RWPE1 (cell line): ENCODE results near the gene PLA2G4D.

Experiments used
- CTCF ChIA-PET: fragments of 350-600 bp; sonication (Branson Sonifier 250); formaldehyde crosslinking; extraction: SDS; loops from one replicate; lab custom pipeline; 2021; lab: Yijun Ruan, JAX
- POLR2A ChIA-PET: fragments of 400-600 bp; formaldehyde crosslinking; extraction: SDS; loops from one replicate; lab custom pipeline; 2020; ENCODE audit warnings: antibody characterized with exemption; ENCODE audit not compliant: low non-redundant PET; lab: Yijun Ruan, JAX
- DNase-seq: peaks from one replicate; pipeline ENCODE4 v3.0.0; 2012; ENCODE audit warnings: low spot score
- H3K27ac ChIP-seq: fragments of 450-650 bp; 2 replicates; pipeline ENCODE4 v1.5.1; 2017
- CTCF ChIP-seq: fragments of 450-650 bp; conservative IDR thresholded peaks from 2 replicates; pipeline ENCODE4 v1.5.1; 2017; ENCODE audit warnings: low read depth, mild to moderate bottlenecking

The PLA2G4D gene

GRCh38 chr15:42063122-42063848, 31.1 kb downstream of the PLA2G4D start:
- H3K27ac ChIP-seq = 0 out of 2 replicates have a peak overlapping the region, but pooled peaks have one; percentile 4
- TF ChIP-seq CTCF = no peak
- POLR2A ChIA-PET = no interaction called here
- no peak for DNase-seq
- CTCF ChIA-PET = interaction anchor here (0.6 to 3.2 kb wide), 4 partner anchors 21 to 324 kb away, joined by 3 to 13 read pairs (median 5); no protein-coding TSS in a partner anchor

- ChIA-PET POLR2A (interaction anchor here (0.6 kb wide), 1 partner anchor 70 kb away, joined by 5 read pairs; no protein-coding TSS in a partner anchor), CTCF (interaction anchor here (0.6 to 3.2 kb wide), 4 partner anchors 65 to 325 kb away, joined by 3 to 13 read pairs (median 4); no protein-coding TSS in a partner anchor)
- TF ChIP-seq CTCF = no peak
- DNase-seq = no peak
- H3K27ac ChIP-seq = no peak overlapping the region
Measured at GRCh38 chr15:42062284-42062806, 32.0 kb downstream of the PLA2G4D start.

GRCh38 chr15:42060797-42061196, 33.6 kb downstream of the PLA2G4D start:
- POLR2A ChIA-PET = no interaction called here
- TF ChIP-seq CTCF = no peak
- no peak overlapping the region for H3K27ac ChIP-seq
- CTCF ChIA-PET = interaction anchor here (1.0 to 1.2 kb wide), 3 partner anchors 32 to 72 kb away, joined by 3 to 4 read pairs (median 3); no protein-coding TSS in a partner anchor
- no peak for DNase-seq

DNA sequence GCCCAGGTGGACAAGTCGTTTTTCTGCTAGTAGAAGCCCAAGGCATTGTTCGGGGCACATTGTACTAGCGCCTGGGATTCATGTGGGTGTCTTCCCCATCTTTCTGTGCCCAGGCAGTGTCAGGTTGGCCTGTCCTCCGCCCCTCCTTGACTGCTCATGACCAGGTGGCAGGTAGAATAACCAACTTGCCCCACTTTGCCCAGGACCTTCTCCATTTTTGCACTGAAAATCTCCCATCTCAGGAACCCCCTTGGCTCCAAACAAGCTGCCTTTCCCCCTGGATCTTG, 33.9 kb downstream of the PLA2G4D start:
- no peak overlapping the region for H3K27ac ChIP-seq
- TF ChIP-seq CTCF = no peak
- DNase-seq = no peak
- ChIA-PET POLR2A (no interaction called here), CTCF (interaction anchor here (1.0 to 1.2 kb wide), 3 partner anchors 32 to 72 kb away, joined by 3 to 4 read pairs (median 3); no protein-coding TSS in a partner anchor)

GRCh38 chr15:42059661-42060476, 34.5 kb downstream of the PLA2G4D start:
- TF ChIP-seq CTCF = peak; percentile 96
- ChIA-PET POLR2A (no interaction called here), CTCF (interaction anchor here (1.0 to 1.2 kb wide), 3 partner anchors 33 to 71 kb away, joined by 3 to 4 read pairs (median 3); no protein-coding TSS in a partner anchor)
- peak; percentile 37 for DNase-seq
- H3K27ac ChIP-seq = no peak overlapping the region

- CTCF ChIA-PET = no interaction called here
- POLR2A ChIA-PET = no interaction called here
Measured at GRCh38 chr15:42058791-42059190, 35.6 kb downstream of the PLA2G4D start.

More at GRCh38 chr15:42058791-42059190, 35.6 kb downstream of the PLA2G4D start:
- no peak overlapping the region for H3K27ac ChIP-seq
- no peak for DNase-seq
- no peak for TF ChIP-seq CTCF
